ENCODE data around the gene WASHC2C. TPM values are rescaled to one million over a fixed set of nuclear protein-coding genes. Genes with fewer than 3 reads are reported as not detected.
"Not testable (repeated sequence)": the region's sequence is repeated elsewhere in the genome, so short reads cannot be mapped to it uniquely, and the experiment has no call there.

Gene WASHC2C
- total RNA-seq, 2 experiments from 2014 or later = 33.0 to 33.8 TPM

- H3K27ac Mint-ChIP-seq; DNase-seq; H3K4me1 Mint-ChIP-seq; H3K9me3 Mint-ChIP-seq (ENCODE audit: low read depth); H3K4me3 Mint-ChIP-seq; H3K36me3 Mint-ChIP-seq (ENCODE audit: low read depth); intact Hi-C loops (cut with DNase I, micrococcal nuclease); CTCF ChIA-PET; ATAC-seq; H3K27me3 Mint-ChIP-seq: not testable (repeated sequence)
- POLR2A ChIA-PET = interaction anchor here (0.6 kb wide), 1 partner anchor 492 kb away, joined by 3 read pairs; no protein-coding TSS in a partner anchor
These were observed 14.9 kb downstream of the WASHC2C start for GRCh38 chr10:45742014-45742413.

DNA sequence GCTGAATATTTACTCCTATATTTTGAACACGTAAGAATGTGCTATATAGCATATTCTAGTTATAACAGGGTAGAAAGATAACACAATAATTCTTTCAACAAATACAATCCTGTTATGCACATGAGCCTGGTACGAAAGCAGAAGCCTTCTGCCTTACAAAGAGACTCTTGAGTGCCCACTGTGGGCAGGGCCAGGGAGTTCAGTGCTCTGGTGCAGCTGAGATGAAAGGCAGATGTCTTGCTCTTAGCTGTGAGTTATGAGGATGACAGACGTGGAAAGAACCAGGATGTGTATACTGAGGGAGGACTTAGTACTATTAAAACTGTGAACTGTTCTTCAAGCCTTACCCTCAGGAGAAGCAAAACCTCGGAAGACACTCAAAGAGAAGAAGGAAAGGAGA, 24.1 kb downstream of the WASHC2C start:
- peaks cover 15% of the 10 kb centered on the region for H3K36me3 Mint-ChIP-seq (ENCODE audit: low read depth)
- H3K27me3 Mint-ChIP-seq; H3K9me3 Mint-ChIP-seq (ENCODE audit: low read depth); POLR2A ChIA-PET; H3K27ac Mint-ChIP-seq; intact Hi-C loops (cut with DNase I, micrococcal nuclease); H3K4me1 Mint-ChIP-seq; H3K4me3 Mint-ChIP-seq; ATAC-seq; CTCF ChIA-PET: not testable (repeated sequence)
- DNase-seq = peak; percentile 12

GRCh38 chr10:45752210-45752609, 25.1 kb downstream of the WASHC2C start:
- peaks cover 14% of the 10 kb centered on the region for H3K36me3 Mint-ChIP-seq (ENCODE audit: low read depth)
- intact Hi-C loops (cut with DNase I, micrococcal nuclease); H3K4me3 Mint-ChIP-seq; H3K27ac Mint-ChIP-seq; H3K4me1 Mint-ChIP-seq; H3K27me3 Mint-ChIP-seq; CTCF ChIA-PET; H3K9me3 Mint-ChIP-seq (ENCODE audit: low read depth); DNase-seq; ATAC-seq; POLR2A ChIA-PET: not testable (repeated sequence)

GRCh38 chr10:45753979-45754495, 27.0 kb downstream of the WASHC2C start:
- POLR2A ChIA-PET, CTCF ChIA-PET: not testable (repeated sequence)

DNA sequence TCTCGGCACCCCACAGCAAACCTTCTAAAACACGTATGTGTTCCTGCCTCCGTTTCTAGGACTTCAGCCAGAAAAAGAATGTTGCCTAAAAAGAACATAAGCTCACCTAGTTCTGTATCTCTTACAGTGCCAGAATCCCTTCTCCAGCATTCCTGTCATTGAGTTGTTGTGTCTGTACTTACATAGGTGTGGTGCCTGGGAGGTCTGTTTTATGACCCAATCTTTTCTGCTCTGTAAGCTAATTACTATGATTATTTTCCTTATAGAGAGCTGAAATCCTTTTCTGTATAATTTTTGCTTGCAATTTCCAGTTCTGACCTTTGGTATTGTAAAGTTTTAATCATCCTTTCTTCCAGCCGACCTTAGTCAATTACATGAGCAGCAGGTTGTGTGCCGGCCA, 28.0 kb downstream of the WASHC2C start:
- CTCF ChIA-PET; H3K4me1 Mint-ChIP-seq; DNase-seq; H3K4me3 Mint-ChIP-seq; POLR2A ChIA-PET; intact Hi-C loops (cut with DNase I, micrococcal nuclease); ATAC-seq; H3K27ac Mint-ChIP-seq; H3K9me3 Mint-ChIP-seq (ENCODE audit: low read depth); H3K27me3 Mint-ChIP-seq: not testable (repeated sequence)
- peaks cover 18% of the 10 kb centered on the region for H3K36me3 Mint-ChIP-seq (ENCODE audit: low read depth)

More at GRCh38 chr10:45753979-45754495, 27.0 kb downstream of the WASHC2C start:
- ATAC-seq; H3K9me3 Mint-ChIP-seq (ENCODE audit: low read depth); intact Hi-C loops (cut with DNase I, micrococcal nuclease); H3K4me1 Mint-ChIP-seq; DNase-seq; H3K27me3 Mint-ChIP-seq; H3K4me3 Mint-ChIP-seq; H3K27ac Mint-ChIP-seq: not testable (repeated sequence)
- peaks cover 18% of the 10 kb centered on the region for H3K36me3 Mint-ChIP-seq (ENCODE audit: low read depth)

- CTCF ChIA-PET; DNase-seq; H3K4me3 Mint-ChIP-seq; H3K27ac Mint-ChIP-seq; H3K27me3 Mint-ChIP-seq; H3K4me1 Mint-ChIP-seq; ATAC-seq; POLR2A ChIA-PET; intact Hi-C loops (cut with DNase I, micrococcal nuclease); H3K9me3 Mint-ChIP-seq (ENCODE audit: low read depth): not testable (repeated sequence)
- peaks cover 17% of the 10 kb centered on the region for H3K36me3 Mint-ChIP-seq (ENCODE audit: low read depth)
These were observed 29.0 kb downstream of the WASHC2C start for GRCh38 chr10:45756065-45756464.

GRCh38 chr10:45757661-45758396, 30.8 kb downstream of the WASHC2C start:
- DNase-seq; ATAC-seq; CTCF ChIA-PET; H3K27ac Mint-ChIP-seq; H3K27me3 Mint-ChIP-seq; H3K9me3 Mint-ChIP-seq (ENCODE audit: low read depth); H3K4me3 Mint-ChIP-seq; intact Hi-C loops (cut with DNase I, micrococcal nuclease); POLR2A ChIA-PET; H3K4me1 Mint-ChIP-seq: not testable (repeated sequence)
- peaks cover 10% of the 10 kb centered on the region for H3K36me3 Mint-ChIP-seq (ENCODE audit: low read depth)

DNA sequence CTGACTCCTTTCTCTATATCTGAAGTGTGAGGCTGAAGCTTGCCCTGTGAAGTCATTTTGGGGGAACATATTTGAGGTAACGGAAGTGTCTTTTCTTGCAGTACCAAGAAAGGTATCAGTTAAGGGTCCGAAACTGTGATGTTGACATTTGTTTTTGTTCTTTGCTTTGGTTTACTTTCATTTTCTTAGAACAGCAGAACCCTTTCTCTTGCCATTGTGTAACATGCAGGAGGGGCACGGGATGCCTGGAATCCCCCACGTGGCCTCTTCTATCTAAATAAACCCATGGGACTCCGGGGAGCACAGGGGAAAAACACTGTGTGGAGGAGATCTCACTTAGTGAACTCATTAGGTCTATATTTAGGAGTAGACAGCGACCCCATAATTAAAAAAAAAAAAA, 34.6 kb downstream of the WASHC2C start:
- ATAC-seq; H3K27me3 Mint-ChIP-seq; CTCF ChIA-PET; H3K36me3 Mint-ChIP-seq (ENCODE audit: low read depth); H3K4me3 Mint-ChIP-seq; H3K4me1 Mint-ChIP-seq; POLR2A ChIA-PET; DNase-seq; H3K27ac Mint-ChIP-seq; intact Hi-C loops (cut with DNase I, micrococcal nuclease); H3K9me3 Mint-ChIP-seq (ENCODE audit: low read depth): not testable (repeated sequence)

DNA sequence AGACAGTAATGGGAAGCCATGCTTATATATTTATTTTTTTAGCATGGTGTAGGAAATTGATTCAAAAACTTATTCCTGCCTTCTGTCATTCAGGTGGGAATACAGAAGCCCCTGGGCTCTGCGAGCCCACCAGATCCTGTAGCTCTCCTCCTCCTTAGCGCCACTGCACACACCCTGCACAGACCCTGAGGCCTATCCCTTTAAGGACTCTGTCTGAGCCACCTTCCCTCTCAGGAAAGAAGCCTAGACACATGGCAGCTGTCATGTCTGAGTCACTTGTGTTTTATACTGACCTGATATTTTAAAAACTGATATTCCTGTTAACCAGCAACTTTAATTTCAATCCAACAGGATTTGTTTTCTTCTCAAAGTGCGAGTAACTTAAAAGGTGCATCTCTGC, 36.0 kb downstream of the WASHC2C start:
- H3K4me3 Mint-ChIP-seq; intact Hi-C loops (cut with DNase I, micrococcal nuclease); H3K9me3 Mint-ChIP-seq (ENCODE audit: low read depth); POLR2A ChIA-PET; CTCF ChIA-PET; DNase-seq; ATAC-seq; H3K36me3 Mint-ChIP-seq (ENCODE audit: low read depth); H3K27ac Mint-ChIP-seq; H3K27me3 Mint-ChIP-seq; H3K4me1 Mint-ChIP-seq: not testable (repeated sequence)

GRCh38 chr10:45768334-45768733, 41.3 kb downstream of the WASHC2C start:
- DNase-seq; intact Hi-C loops (cut with DNase I, micrococcal nuclease); H3K9me3 Mint-ChIP-seq (ENCODE audit: low read depth); H3K36me3 Mint-ChIP-seq (ENCODE audit: low read depth); H3K27ac Mint-ChIP-seq; H3K4me3 Mint-ChIP-seq; CTCF ChIA-PET; H3K27me3 Mint-ChIP-seq; ATAC-seq; POLR2A ChIA-PET; H3K4me1 Mint-ChIP-seq: not testable (repeated sequence)

GRCh38 chr10:45771757-45772461, 44.8 kb downstream of the WASHC2C start:
- H3K36me3 Mint-ChIP-seq (ENCODE audit: low read depth) = peaks cover 15% of the 10 kb centered on the region
- peak; percentile 44 for ATAC-seq
- H3K27me3 Mint-ChIP-seq; intact Hi-C loops (cut with DNase I, micrococcal nuclease); POLR2A ChIA-PET; H3K4me1 Mint-ChIP-seq; H3K27ac Mint-ChIP-seq; H3K4me3 Mint-ChIP-seq; DNase-seq; CTCF ChIA-PET; H3K9me3 Mint-ChIP-seq (ENCODE audit: low read depth): not testable (repeated sequence)

GRCh38 chr10:45786217-45786616, 59.2 kb downstream of the WASHC2C start:
- H3K27ac Mint-ChIP-seq = not testable (repeated sequence)

More at GRCh38 chr10:45786217-45786616, 59.2 kb downstream of the WASHC2C start:
- peaks cover 17% of the 10 kb centered on the region for H3K36me3 Mint-ChIP-seq (ENCODE audit: low read depth)
- H3K27me3 Mint-ChIP-seq; intact Hi-C loops (cut with DNase I, micrococcal nuclease); H3K9me3 Mint-ChIP-seq (ENCODE audit: low read depth); ATAC-seq; POLR2A ChIA-PET; H3K4me1 Mint-ChIP-seq; DNase-seq; H3K4me3 Mint-ChIP-seq; CTCF ChIA-PET: not testable (repeated sequence)
